HEK293 (cell line): ENCODE results near the gene CHMP4B.

Experiments used
- ATF2 ChIP-seq: fragments of 450-650 bp; formaldehyde crosslinking; IDR thresholded peaks from 2 replicates; pipeline ENCODE4 v1.5.1; 2016; ENCODE audit warnings: missing biosample characterization, missing genetic modification characterization, low read depth
- KLF8 ChIP-seq: fragments of 450-650 bp; formaldehyde crosslinking; IDR thresholded peaks from 2 replicates; pipeline ENCODE4 v1.5.1; 2016; ENCODE audit warnings: missing biosample characterization, missing genetic modification characterization
- ZNF776 ChIP-seq: fragments of 450-650 bp; formaldehyde crosslinking; IDR thresholded peaks from 2 replicates; pipeline ENCODE4 v1.5.0; 2017; ENCODE audit warnings: missing biosample characterization, missing genetic modification characterization, borderline replicate concordance
- TF ChIP-seq, protein P1 (sequence below): fragments of 450-650 bp; formaldehyde crosslinking; IDR thresholded peaks from 2 replicates; pipeline ENCODE4 v1.5.1; 2016; ENCODE audit warnings: missing biosample characterization, missing genetic modification characterization

- TF ChIP-seq ZNF776 (tag by site-specific recombination) (no peak), ATF2 (no peak), KLF8 (tag by site-specific recombination) (no peak)
- TF ChIP-seq, protein P1, sequence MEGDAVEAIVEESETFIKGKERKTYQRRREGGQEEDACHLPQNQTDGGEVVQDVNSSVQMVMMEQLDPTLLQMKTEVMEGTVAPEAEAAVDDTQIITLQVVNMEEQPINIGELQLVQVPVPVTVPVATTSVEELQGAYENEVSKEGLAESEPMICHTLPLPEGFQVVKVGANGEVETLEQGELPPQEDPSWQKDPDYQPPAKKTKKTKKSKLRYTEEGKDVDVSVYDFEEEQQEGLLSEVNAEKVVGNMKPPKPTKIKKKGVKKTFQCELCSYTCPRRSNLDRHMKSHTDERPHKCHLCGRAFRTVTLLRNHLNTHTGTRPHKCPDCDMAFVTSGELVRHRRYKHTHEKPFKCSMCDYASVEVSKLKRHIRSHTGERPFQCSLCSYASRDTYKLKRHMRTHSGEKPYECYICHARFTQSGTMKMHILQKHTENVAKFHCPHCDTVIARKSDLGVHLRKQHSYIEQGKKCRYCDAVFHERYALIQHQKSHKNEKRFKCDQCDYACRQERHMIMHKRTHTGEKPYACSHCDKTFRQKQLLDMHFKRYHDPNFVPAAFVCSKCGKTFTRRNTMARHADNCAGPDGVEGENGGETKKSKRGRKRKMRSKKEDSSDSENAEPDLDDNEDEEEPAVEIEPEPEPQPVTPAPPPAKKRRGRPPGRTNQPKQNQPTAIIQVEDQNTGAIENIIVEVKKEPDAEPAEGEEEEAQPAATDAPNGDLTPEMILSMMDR (tag by site-specific recombination): no peak
Observed at GRCh38 chr20:33890557-33890956, 79.4 kb downstream of the CHMP4B start.
